CD4-positive, CD25-positive, alpha-beta regulatory T cell (primary cell): ENCODE data around the gene NVL. TPM values are rescaled to one million over a fixed set of nuclear protein-coding genes. Genes with fewer than 3 reads are reported as not detected.
A peak's percentile ranks its signal among the peaks of the same experiment; 100 is the strongest.
"Not testable (repeated sequence)": the region's sequence is repeated elsewhere in the genome, so short reads cannot be mapped to it uniquely, and the experiment has no call there.

Source experiments
- ATAC-seq, 2 donors: fragments of 150-1000 bp; cut with Tn5 transposase; one replicate each; pipeline ENCODE4 v1.10.0; 2021; ENCODE audit warnings: low read depth in 2 of 2, moderate number of reproducible peaks in 2 of 2, moderate library complexity in 1 of 2
- DNase-seq, 3 donors: peaks; one replicate each; pipeline versions ENCODE4 v3.0.0 to v3.0.0-alpha.2; 2012 to 2022; ENCODE audit warnings: mixed read lengths in 1 of 3
- H3K27ac ChIP-seq: one replicate; pipeline ENCODE4 v1.7.0; 2013; ENCODE audit warnings: mild to moderate bottlenecking, low read length; ENCODE audit not compliant: insufficient read depth, poor library complexity, severe bottlenecking
- H3K27me3 ChIP-seq: one replicate; pipeline ENCODE4 v1.7.0; 2013; ENCODE audit warnings: low read length; ENCODE audit not compliant: control insufficient read depth, insufficient read depth
- H3K36me3 ChIP-seq: one replicate; pipeline ENCODE4 v1.7.0; 2013; ENCODE audit warnings: mild to moderate bottlenecking, low read length, moderate library complexity; ENCODE audit not compliant: control insufficient read depth, insufficient read depth
- H3K4me1 ChIP-seq: 2 replicates; pipeline ENCODE4 v1.7.0; 2013; ENCODE audit warnings: mild to moderate bottlenecking, low read length; ENCODE audit not compliant: insufficient read depth, control insufficient read depth, poor library complexity, severe bottlenecking
- H3K4me3 ChIP-seq: one replicate; pipeline ENCODE4 v1.7.0; 2013; ENCODE audit warnings: low read depth, mild to moderate bottlenecking, low read length, moderate library complexity
- H3K9me3 ChIP-seq, 2 experiments: 1 replicate in 1 of 2; 2 replicates in 1 of 2; pipeline ENCODE4 v1.7.0; 2013; ENCODE audit warnings: low read length in 2 of 2, mild to moderate bottlenecking in 1 of 2, moderate library complexity in 1 of 2; ENCODE audit not compliant: control insufficient read depth in 2 of 2
- H3K27ac Mint-ChIP-seq, 3 donors: one replicate each; pipeline ENCODE4 v1.8.0; 2020 to 2022; ENCODE audit warnings: mild to moderate bottlenecking in 3 of 3, mixed read lengths in 3 of 3, moderate library complexity in 2 of 3
- H3K27me3 Mint-ChIP-seq: one replicate; pipeline ENCODE4 v1.8.0; 2022; ENCODE audit warnings: mild to moderate bottlenecking, mixed read lengths
- H3K36me3 Mint-ChIP-seq: one replicate; pipeline ENCODE4 v1.8.0; 2020; ENCODE audit warnings: mixed read lengths
- H3K4me1 Mint-ChIP-seq, 4 donors: one replicate each; pipeline ENCODE4 v1.8.0; 2020 to 2022; ENCODE audit warnings: mixed read lengths in 4 of 4, mild to moderate bottlenecking in 1 of 4
- H3K4me3 Mint-ChIP-seq, 4 donors: one replicate each; pipeline ENCODE4 v1.8.0; 2020 to 2022; ENCODE audit warnings: mild to moderate bottlenecking in 4 of 4, mixed read lengths in 4 of 4, moderate library complexity in 3 of 4
- H3K9me3 Mint-ChIP-seq, 7 donors: one replicate each; pipeline ENCODE4 v1.8.0; 2020 to 2022; ENCODE audit warnings: mixed read lengths in 7 of 7, mild to moderate bottlenecking in 3 of 7, moderate library complexity in 2 of 7
- polyA plus RNA-seq, 4 donors: library from polyadenylated mRNA; unstranded; fragments of 300-500 nt; fragmentation: Illumina TruSeq; gene quantifications; one replicate each; pipeline ENCODE4 v1.2.3, GENCODE V29; 2021
- total RNA-seq: library from RNA; stranded (reverse); gene quantifications from one replicate; pipeline ENCODE4 v1.2.3, GENCODE V29; 2022

Gene NVL
- total and polyA plus RNA-seq, 5 donors from 2014 or later: 9.0 to 40.2 (median 15.9) TPM

DNA sequence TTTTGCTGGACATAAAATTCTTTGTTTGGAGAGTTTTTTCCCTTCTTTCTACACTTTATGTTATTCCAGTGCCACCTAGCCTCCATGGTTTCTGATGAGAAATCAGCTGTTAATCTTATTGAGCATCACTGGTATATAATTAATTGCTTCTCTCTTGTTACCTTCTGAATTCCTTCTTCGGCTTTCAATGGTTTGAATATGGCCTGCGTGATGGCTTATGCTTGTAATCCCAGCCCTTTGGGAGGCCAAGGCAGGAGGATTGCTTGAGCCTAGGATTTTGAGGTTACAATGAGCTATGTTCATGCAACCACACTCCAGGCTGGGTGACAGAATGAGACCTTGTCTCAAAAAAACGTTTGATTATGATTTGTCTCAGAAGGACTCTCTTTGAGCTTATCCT is 13.7 kb upstream of the NVL start:
- Mint-ChIP-seq H3K27ac (no peak overlapping the region), H3K27me3 (peaks cover 29% of the 10 kb centered on the region), H3K4me3 (peak overlapping the region in 1 of 4 donors; percentile 56), H3K36me3 (peaks cover 4% of the 10 kb centered on the region), H3K9me3 (peaks cover 0 to 23% (median 4%) of the 10 kb centered on the region in 7 donors), H3K4me1 (peaks cover 7 to 9% (median 8%) of the 10 kb centered on the region in 4 donors)
- peaks cover 10 to 28% of the 10 kb centered on the region in 2 experiments for H3K9me3 ChIP-seq
- DNase-seq (no peak), ATAC-seq (no peak)
- H3K4me1 ChIP-seq: peaks cover 8% of the 10 kb centered on the region
- no peak overlapping the region for H3K4me3 ChIP-seq
- H3K27ac ChIP-seq: no peak overlapping the region
- H3K36me3 ChIP-seq: no peaks in the 10 kb centered on the region
- H3K27me3 ChIP-seq: peaks cover 6% of the 10 kb centered on the region

DNA sequence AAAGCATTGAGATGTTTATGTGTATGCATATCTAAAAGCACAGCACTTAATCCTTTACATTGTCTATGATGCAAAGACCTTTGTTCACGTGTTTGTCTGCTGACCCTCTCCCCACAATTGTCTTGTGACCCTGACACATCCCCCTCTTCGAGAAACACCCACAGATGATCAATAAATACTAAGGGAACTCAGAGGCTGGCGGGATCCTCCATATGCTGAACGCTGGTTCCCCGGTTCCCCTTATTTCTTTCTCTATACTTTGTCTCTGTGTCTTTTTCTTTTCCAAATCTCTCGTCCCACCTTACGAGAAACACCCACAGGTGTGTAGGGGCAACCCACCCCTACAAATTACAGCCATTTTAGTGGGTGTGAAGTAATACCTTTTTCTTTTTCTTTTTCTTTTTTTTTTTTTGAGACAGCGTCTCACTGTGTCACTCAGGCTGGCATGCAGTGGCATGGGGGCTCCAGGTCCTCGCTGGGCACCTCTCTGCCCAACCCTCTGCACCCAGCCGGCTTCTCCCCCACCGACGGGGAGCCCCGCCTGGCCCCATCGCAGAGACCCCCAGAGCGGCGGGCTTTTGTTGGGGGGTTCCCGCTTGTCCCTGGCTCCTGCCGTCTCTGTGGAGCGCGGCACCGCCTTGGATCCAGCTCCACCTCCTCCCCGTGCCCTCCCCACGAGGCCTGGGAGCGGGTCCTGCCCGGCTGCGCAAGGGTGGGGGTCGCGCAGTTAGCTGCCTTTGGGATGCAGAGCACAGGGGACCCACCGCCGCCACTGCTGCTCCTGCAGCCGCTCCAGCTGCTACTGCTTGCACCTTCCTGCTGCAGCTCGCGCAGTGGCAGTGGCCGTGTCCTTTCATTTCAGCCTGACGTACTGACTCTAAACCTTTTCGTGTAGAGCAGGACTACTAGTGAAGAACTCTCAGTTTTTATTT is 10.7 kb upstream of the NVL start:
- H3K4me3 ChIP-seq: peak overlapping the region; percentile 26
- H3K27ac Mint-ChIP-seq: not testable (repeated sequence)

DNA sequence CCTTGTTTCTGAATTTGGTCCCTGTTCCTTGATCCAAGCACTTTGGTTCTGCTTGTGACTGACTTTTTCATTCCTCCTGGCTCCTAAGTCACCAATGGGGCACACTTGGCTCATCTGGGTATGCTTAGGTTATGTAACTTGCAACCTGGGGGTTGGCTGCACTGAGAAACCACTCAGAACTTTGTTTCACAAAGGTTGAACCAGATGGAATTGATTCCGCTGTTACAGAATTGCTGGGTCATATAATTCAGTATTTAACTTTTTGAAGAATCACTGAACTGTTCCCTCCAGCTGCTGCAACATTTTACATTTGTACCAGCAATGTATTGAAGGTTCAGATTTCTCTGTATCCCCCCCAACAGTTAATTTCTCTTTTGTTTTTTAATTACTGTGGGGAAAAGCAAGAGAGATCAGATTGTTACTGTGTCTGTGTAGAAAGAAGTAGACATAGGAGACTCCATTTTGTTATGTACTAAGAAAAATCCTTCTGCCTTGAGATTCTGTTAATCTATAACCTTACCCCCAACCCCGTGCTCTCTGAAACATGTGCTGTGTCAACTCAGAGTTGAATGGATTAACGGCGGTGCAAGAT is 9.6 kb upstream of the NVL start:
- peaks cover 4% of the 10 kb centered on the region for H3K4me1 ChIP-seq
- no peak for DNase-seq
- H3K36me3 ChIP-seq: no peaks in the 10 kb centered on the region
- Mint-ChIP-seq H3K4me3 (no peak overlapping the region), H3K4me1 (peaks cover 0 to 9% (median 4%) of the 10 kb centered on the region in 4 donors), H3K9me3 (peaks cover 0 to 19% (median 4%) of the 10 kb centered on the region in 7 donors), H3K27me3 (peaks cover 29% of the 10 kb centered on the region), H3K27ac (no peak overlapping the region), H3K36me3 (peaks cover 4% of the 10 kb centered on the region)
- H3K9me3 ChIP-seq: peaks cover 9 to 22% of the 10 kb centered on the region in 2 experiments
- no peak overlapping the region for H3K4me3 ChIP-seq
- H3K27me3 ChIP-seq: peaks cover 4% of the 10 kb centered on the region
- H3K27ac ChIP-seq: no peak overlapping the region
- ATAC-seq: no peak

More for the DNA sequence above, 10.7 kb upstream of the NVL start:
- H3K36me3 ChIP-seq, H3K4me1 ChIP-seq, H3K36me3 Mint-ChIP-seq, H3K27ac ChIP-seq, H3K27me3 ChIP-seq, H3K4me1 Mint-ChIP-seq: not testable (repeated sequence)
- DNase-seq (peak in 2 of 3 donors; percentile 28 to 54), ATAC-seq (peak; percentile 71 to 79)
- peak overlapping the region in 3 of 4 donors; percentile 47 to 81 (median 74) for H3K4me3 Mint-ChIP-seq
- H3K9me3 ChIP-seq: peaks cover 10 to 28% of the 10 kb centered on the region in 2 experiments
- peaks cover 0 to 23% (median 4%) of the 10 kb centered on the region in 7 donors for H3K9me3 Mint-ChIP-seq
- peaks cover 29% of the 10 kb centered on the region for H3K27me3 Mint-ChIP-seq

DNA sequence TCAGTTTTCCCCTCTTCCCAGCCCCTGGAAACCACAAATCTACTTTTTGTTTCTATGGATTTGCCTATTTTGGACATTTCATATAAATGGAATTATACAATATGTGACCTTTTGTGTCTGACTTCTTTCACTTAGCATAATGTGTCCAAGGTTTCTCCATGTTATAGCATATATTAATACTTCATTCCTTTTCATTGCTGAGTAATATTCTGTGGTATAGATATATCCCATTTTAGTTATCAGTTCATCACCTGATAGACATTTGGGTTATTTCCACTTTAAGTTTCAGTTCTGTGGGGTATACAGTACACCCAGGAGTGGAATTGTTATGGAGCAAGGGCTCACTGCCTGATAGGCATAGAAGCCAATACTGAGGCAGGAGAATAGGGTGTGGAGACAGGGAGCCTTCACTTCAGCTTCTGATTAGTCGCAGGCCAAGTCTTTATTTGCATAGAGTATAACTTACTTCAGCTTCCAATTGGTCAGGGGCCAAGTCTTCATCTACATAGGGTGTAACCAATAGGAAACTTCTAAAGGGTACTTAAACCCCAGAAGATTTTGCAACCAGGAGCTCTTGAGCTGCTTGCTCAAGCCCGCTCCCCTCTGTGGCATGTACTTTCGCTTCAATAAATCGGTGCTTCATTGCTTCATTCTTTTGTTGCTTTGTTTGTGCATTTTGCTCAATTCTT is 8.3 kb upstream of the NVL start:
- Histone ChIP-seq H3K9me3 (peaks cover 3 to 10% of the 10 kb centered on the region in 2 experiments), H3K27me3 (peaks cover 4% of the 10 kb centered on the region), H3K36me3 (no peaks in the 10 kb centered on the region), H3K4me3 (no peak overlapping the region), H3K27ac (no peak overlapping the region), H3K4me1 (peaks cover 6% of the 10 kb centered on the region)
- peaks cover 4% of the 10 kb centered on the region for H3K36me3 Mint-ChIP-seq
- H3K9me3 Mint-ChIP-seq: peaks cover 0 to 7% (median 4%) of the 10 kb centered on the region in 7 donors
- H3K27ac Mint-ChIP-seq: no peak overlapping the region
- DNase-seq (no peak), ATAC-seq (no peak)
- peaks cover 3 to 10% (median 7%) of the 10 kb centered on the region in 4 donors for H3K4me1 Mint-ChIP-seq
- H3K4me3 Mint-ChIP-seq: no peak overlapping the region
- H3K27me3 Mint-ChIP-seq: peaks cover 33% of the 10 kb centered on the region

DNA sequence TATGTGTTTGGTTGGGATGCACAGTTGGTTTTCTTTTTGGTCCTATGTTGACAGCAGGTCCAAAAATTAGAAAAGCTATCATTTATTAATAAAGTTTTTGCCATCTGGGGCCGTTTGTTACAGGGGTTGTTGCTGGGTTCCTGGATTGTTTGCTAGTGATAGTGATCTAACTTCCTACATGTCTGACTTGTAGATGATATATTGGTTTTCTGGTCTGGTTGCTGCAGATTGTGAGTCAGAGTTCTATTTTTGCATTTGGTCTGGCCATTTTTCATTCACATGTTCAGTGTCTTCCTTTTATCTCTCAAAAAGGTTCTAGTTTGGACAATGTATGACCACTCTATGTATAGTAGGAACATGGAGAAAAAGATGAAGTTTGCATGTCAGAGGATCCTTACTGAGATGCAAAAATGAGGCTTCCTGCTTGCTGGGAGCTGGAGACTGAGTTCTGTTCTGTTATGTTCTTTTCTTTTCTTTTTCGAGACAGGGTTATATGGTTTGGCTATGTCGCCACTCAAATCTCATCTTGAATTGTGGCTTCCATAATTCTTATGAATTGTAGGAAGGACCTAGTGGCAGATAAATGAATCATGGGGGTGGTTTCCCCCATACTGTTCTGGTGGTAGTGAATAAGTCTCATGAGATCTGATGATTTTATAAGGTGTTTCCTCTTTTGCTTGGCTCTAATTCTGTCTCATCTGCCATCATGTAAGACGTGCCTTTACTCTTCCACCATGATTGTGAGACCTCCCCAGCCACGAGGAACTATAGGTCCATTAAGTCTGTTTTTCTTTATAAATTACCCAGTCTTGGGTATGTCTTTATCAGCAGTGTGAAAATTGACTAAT is 4.2 kb upstream of the NVL start:
- peaks cover 20% of the 10 kb centered on the region for H3K4me1 ChIP-seq

DNA sequence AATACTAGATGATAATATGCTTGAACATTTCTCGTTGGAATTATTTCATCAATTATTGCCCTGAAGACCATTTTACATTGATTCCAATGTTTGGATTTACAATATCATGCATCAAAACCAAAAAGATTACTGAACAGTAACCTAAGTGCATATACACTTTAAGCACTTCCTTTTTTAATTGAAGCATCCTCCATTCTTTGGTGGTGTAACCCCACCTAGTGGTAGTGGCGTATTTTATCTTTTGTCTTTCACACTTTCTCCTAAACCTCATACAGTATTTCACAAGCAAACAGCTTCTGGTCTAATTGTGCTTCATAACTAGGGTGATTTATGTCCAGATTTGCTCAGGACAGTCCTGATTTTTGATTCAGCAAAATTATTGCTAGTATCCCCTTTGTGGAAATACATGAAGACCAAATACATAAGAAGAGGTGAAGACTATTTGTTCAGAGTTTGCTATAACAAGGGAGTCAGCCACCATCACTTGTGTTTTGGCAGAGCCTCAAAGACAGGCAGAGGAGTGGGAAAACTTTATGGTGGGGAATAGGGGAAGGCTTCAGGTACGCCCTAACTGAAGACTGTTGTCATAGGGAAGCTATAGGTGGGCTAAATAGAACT is 3.4 kb upstream of the NVL start:
- no peaks in the 10 kb centered on the region for H3K36me3 ChIP-seq
- ATAC-seq: peak; percentile 53 to 56
- H3K27me3 ChIP-seq: peaks cover 1% of the 10 kb centered on the region
- no peaks in the 10 kb centered on the region for H3K9me3 ChIP-seq
- Mint-ChIP-seq H3K36me3 (no peaks in the 10 kb centered on the region), H3K4me3 (peak overlapping the region in 3 of 4 donors; percentile 44 to 79 (median 78)), H3K4me1 (peaks cover 17 to 33% (median 27%) of the 10 kb centered on the region in 4 donors), H3K9me3 (no peaks in the 10 kb centered on the region), H3K27ac (peak overlapping the region in 2 of 3 donors; percentile 40 to 43), H3K27me3 (peaks cover 22% of the 10 kb centered on the region)
- H3K4me1 ChIP-seq: peaks cover 28% of the 10 kb centered on the region
- no peak overlapping the region for H3K27ac ChIP-seq
- no peak overlapping the region for H3K4me3 ChIP-seq
- DNase-seq: peak; percentile 11 to 84 (median 67)

More for the DNA sequence above, 4.2 kb upstream of the NVL start:
- Mint-ChIP-seq H3K4me1 (peaks cover 12 to 29% (median 22%) of the 10 kb centered on the region in 4 donors), H3K4me3 (no peak overlapping the region), H3K27me3 (peaks cover 26% of the 10 kb centered on the region), H3K27ac (peak overlapping the region in 2 of 3 donors; percentile 26 to 43), H3K9me3 (no peaks in the 10 kb centered on the region), H3K36me3 (no peaks in the 10 kb centered on the region)
- H3K36me3 ChIP-seq: no peaks in the 10 kb centered on the region
- ATAC-seq (no peak), DNase-seq (no peak)
- no peak overlapping the region for H3K4me3 ChIP-seq
- peaks cover 4% of the 10 kb centered on the region for H3K27me3 ChIP-seq
- H3K27ac ChIP-seq: no peak overlapping the region
- no peaks in the 10 kb centered on the region for H3K9me3 ChIP-seq
